SH-SY5Y (cell line): ENCODE measurements around the gene LMCD1.

Experiments
- GATA2 ChIP-seq: IDR thresholded peaks from 2 replicates; pipeline ENCODE4 v1.6.1; 2011; ENCODE audit warnings: mild to moderate bottlenecking, low read depth, low read length
- GATA3 ChIP-seq: IDR thresholded peaks from 2 replicates; pipeline ENCODE4 v1.6.1; 2011; ENCODE audit warnings: low read depth, mild to moderate bottlenecking, low read length, moderate library complexity

LMCD1 gene

GRCh38 chr3:8548502-8549275 lies 47.1 kb downstream of the LMCD1 start:
- no peak for TF ChIP-seq GATA3
- TF ChIP-seq GATA2 = no peak

GRCh38 chr3:8549354-8549753 lies 47.7 kb downstream of the LMCD1 start:
- TF ChIP-seq GATA2 (no peak), GATA3 (no peak)

- TF ChIP-seq GATA3 (no peak), GATA2 (no peak)
Observed at GRCh38 chr3:8550611-8551010, 49.0 kb downstream of the LMCD1 start.

- no peak for TF ChIP-seq GATA2
- TF ChIP-seq GATA3 = no peak
Observed at GRCh38 chr3:8552223-8552762, 50.7 kb downstream of the LMCD1 start.

GRCh38 chr3:8553405-8553804 lies 51.8 kb downstream of the LMCD1 start:
- TF ChIP-seq GATA3 (no peak), GATA2 (no peak)

- TF ChIP-seq GATA3 (no peak), GATA2 (no peak)
Observed at GRCh38 chr3:8554696-8555095, 53.1 kb downstream of the LMCD1 start.

GRCh38 chr3:8555113-8555661 lies 53.6 kb downstream of the LMCD1 start:
- TF ChIP-seq GATA3 = no peak
- TF ChIP-seq GATA2 = no peak

GRCh38 chr3:8555725-8556472 lies 54.3 kb downstream of the LMCD1 start:
- peak; percentile 56 for TF ChIP-seq GATA2
- TF ChIP-seq GATA3 = no peak

GRCh38 chr3:8556473-8556869 lies 54.8 kb downstream of the LMCD1 start:
- TF ChIP-seq GATA2 (no peak), GATA3 (no peak)

- TF ChIP-seq GATA3 (no peak), GATA2 (no peak)
Observed at GRCh38 chr3:8557298-8557697, 55.7 kb downstream of the LMCD1 start.

- no peak for TF ChIP-seq GATA3
- no peak for TF ChIP-seq GATA2
Observed at GRCh38 chr3:8558645-8559044, 57.0 kb downstream of the LMCD1 start.

GRCh38 chr3:8559351-8559750 lies 57.7 kb downstream of the LMCD1 start:
- TF ChIP-seq GATA2 (no peak), GATA3 (no peak)

GRCh38 chr3:8560366-8561007 lies 58.9 kb downstream of the LMCD1 start:
- TF ChIP-seq GATA3 (no peak), GATA2 (no peak)

- TF ChIP-seq GATA2 (no peak), GATA3 (no peak)
Observed at GRCh38 chr3:8561370-8561769, 59.7 kb downstream of the LMCD1 start.
